ENCODE results near the gene LRBA.

- TF ChIP-seq POLR2AphosphoS5 (IDR thresholded peaks at IDR 0.05; ENCODE audit: low read depth, low read length), result no peak
- no peak for TF ChIP-seq POLR2A (IDR thresholded peaks at IDR 0.05; ENCODE audit: low read depth, low read length)
These were observed 364.3 kb downstream of the LRBA start for GRCh38 chr4:150650751-150651150.

All from GM12891 (cell line).